Panc1 (cell line): Measurements from ENCODE around the gene KCNQ1OT1. TPM values are rescaled to one million over a fixed set of nuclear protein-coding genes. Genes with fewer than 3 reads are reported as not detected.
A peak's percentile ranks its signal among the peaks of the same experiment; 100 is the strongest.

ENCODE experiments used
- ATAC-seq: fragments of 200-7000 bp; cut with Tn5 transposase; 2 replicates; pipeline ENCODE4 v1.9.1; 2020; ENCODE audit warnings: mild to moderate bottlenecking, moderate library complexity
- BruUV-seq: library from RNA; stranded (reverse); fragments of 400-500 nt; replicated peaks from 2 replicates; lab custom pipeline; 2021; lab: Mats Ljungman, UMichigan
- CTCF ChIA-PET: fragments of 300-600 bp; sonication (Branson Sonifier 250); formaldehyde crosslinking; loops from one replicate; lab custom pipeline; 2022; ENCODE audit warnings: antibody characterized with exemption; lab: Charles Lee
- POLR2A ChIA-PET: fragments of 300-600 bp; sonication (Branson Sonifier 250); formaldehyde crosslinking; loops from one replicate; lab custom pipeline; 2022; ENCODE audit warnings: antibody characterized with exemption; lab: Charles Lee
- DNase-seq: peaks from one replicate; pipeline ENCODE4 v3.0.0-alpha.2; 2010; ENCODE audit warnings: low read depth, low spot score
- H3K27ac ChIP-seq: 2 replicates; pipeline ENCODE4 v1.5.1; 2011; ENCODE audit warnings: mild to moderate bottlenecking, low read length, inconsistent platforms
- H3K27me3 ChIP-seq: fragments of 200-500 bp; sonication (Bioruptor generic); 2 replicates; pipeline ENCODE4 v1.6.0; 2014; ENCODE audit warnings: low read length, inconsistent platforms; ENCODE audit not compliant: control insufficient read depth, insufficient read depth
- H3K36me3 ChIP-seq: fragments of 200-500 bp; sonication (Bioruptor generic); 2 replicates; pipeline ENCODE4 v1.5.1; 2014; ENCODE audit warnings: inconsistent platforms, mild to moderate bottlenecking, low read length, moderate library complexity; ENCODE audit not compliant: control insufficient read depth, insufficient read depth
- H3K4me1 ChIP-seq: 2 replicates; pipeline ENCODE4 v1.5.1; 2011; ENCODE audit warnings: inconsistent platforms, mild to moderate bottlenecking, low read length, moderate library complexity; ENCODE audit not compliant: control insufficient read depth, insufficient read depth
- H3K4me3 ChIP-seq, 2 experiments: 2 replicates each; pipeline ENCODE4 v1.5.1; 2011 to 2012; ENCODE audit warnings: low read depth in 2 of 2, low read length in 2 of 2, mild to moderate bottlenecking in 2 of 2, inconsistent platforms in 1 of 2, moderate library complexity in 1 of 2
- H3K9me3 ChIP-seq: fragments of 200-500 bp; sonication (Bioruptor generic); 2 replicates; pipeline ENCODE4 v1.5.1; 2014; ENCODE audit warnings: low read depth, mild to moderate bottlenecking, inconsistent platforms, low read length, moderate library complexity; ENCODE audit not compliant: control insufficient read depth, insufficient read depth
- POLR2AphosphoS5 ChIP-seq: IDR thresholded peaks from 2 replicates; pipeline ENCODE4 v1.6.1; 2012; ENCODE audit warnings: mild to moderate bottlenecking, low read depth, low read length, moderate library complexity
- SIN3A ChIP-seq: IDR thresholded peaks from 2 replicates; pipeline ENCODE4 v1.6.1; 2012; ENCODE audit warnings: low read depth, mild to moderate bottlenecking, low read length, moderate library complexity, borderline replicate concordance; ENCODE audit not compliant: insufficient read depth
- TCF7L2 ChIP-seq: IDR thresholded peaks from 2 replicates; pipeline ENCODE4 v1.6.1; 2011; ENCODE audit warnings: mild to moderate bottlenecking, low read depth, low read length, inconsistent platforms
- in situ Hi-C: cut with HindIII; loops from 2 replicates; pipeline ENCODE4 v1.10.0; 2016; ENCODE audit warnings: low sequenced_read_pairs, low pct_unique_long_range_greater_than_20kb
- intact Hi-C: fragments of 100-400 bp; cut with micrococcal nuclease; formaldehyde crosslinking; loops from one replicate; pipeline ENCODE4 v1.10.0; 2022; ENCODE audit not compliant: unreplicated experiment
- total RNA-seq: library from RNA; stranded (reverse); gene quantifications from one replicate; pipeline ENCODE4 v1.2.1, GENCODE V29; 2021; ENCODE audit not compliant: unreplicated experiment
- TF ChIP-seq, protein P1 (sequence below), 2 experiments: IDR thresholded peaks; 2 replicates each; pipeline ENCODE4 v1.6.1; 2011 to 2012; ENCODE audit warnings: low read depth in 2 of 2, control low read depth in 1 of 2, low read length in 1 of 2, mild to moderate bottlenecking in 1 of 2, moderate library complexity in 1 of 2; ENCODE audit not compliant: insufficient read depth in 1 of 2
- TF ChIP-seq, protein P2 (sequence below): fragments of 450-650 bp; IDR thresholded peaks from 2 replicates; pipeline ENCODE4 v1.5.1; 2017; ENCODE audit warnings: mild to moderate bottlenecking

KCNQ1OT1 gene
- total RNA-seq, 1 experiment from 2014 or later = 1.3 TPM

DNA sequence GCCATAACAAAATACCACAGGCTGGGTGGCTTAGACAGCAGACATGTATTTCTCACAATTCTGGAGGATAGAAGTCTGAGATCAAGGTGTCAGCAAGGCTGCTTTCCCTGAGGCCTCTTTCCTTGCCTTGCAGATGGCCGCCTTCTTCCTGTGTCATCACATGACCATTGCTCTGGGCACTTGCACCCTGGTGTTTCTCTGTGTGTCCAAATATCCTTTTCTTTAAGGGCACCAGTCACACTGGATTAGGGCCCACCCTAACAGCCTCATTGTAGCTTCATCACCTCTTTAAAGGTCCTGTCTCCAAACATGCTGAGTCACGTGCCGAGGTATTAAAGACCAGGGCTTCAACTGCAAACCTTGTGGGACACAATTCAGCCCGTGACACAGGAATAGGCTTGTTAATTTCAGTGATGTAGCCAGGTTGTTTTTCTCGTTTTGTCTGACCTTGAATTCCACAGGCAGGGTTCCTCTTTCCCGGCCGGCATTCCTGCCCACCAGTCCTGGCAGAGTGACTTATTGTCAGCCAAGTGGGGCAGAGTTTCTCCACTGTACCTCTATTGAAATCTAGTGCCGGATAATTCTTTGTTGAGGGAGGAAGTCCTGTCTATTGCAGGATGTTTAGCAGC, 100.1 kb downstream of the KCNQ1OT1 start:
- in situ Hi-C loops = no loop called here
- TF ChIP-seq, protein P1, sequence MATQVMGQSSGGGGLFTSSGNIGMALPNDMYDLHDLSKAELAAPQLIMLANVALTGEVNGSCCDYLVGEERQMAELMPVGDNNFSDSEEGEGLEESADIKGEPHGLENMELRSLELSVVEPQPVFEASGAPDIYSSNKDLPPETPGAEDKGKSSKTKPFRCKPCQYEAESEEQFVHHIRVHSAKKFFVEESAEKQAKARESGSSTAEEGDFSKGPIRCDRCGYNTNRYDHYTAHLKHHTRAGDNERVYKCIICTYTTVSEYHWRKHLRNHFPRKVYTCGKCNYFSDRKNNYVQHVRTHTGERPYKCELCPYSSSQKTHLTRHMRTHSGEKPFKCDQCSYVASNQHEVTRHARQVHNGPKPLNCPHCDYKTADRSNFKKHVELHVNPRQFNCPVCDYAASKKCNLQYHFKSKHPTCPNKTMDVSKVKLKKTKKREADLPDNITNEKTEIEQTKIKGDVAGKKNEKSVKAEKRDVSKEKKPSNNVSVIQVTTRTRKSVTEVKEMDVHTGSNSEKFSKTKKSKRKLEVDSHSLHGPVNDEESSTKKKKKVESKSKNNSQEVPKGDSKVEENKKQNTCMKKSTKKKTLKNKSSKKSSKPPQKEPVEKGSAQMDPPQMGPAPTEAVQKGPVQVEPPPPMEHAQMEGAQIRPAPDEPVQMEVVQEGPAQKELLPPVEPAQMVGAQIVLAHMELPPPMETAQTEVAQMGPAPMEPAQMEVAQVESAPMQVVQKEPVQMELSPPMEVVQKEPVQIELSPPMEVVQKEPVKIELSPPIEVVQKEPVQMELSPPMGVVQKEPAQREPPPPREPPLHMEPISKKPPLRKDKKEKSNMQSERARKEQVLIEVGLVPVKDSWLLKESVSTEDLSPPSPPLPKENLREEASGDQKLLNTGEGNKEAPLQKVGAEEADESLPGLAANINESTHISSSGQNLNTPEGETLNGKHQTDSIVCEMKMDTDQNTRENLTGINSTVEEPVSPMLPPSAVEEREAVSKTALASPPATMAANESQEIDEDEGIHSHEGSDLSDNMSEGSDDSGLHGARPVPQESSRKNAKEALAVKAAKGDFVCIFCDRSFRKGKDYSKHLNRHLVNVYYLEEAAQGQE (IDR thresholded peaks at IDR 0.05; ENCODE audit: insufficient read depth in 1 of 2, low read depth in 2 of 2, low read length in 1 of 2) = no peak
- TF ChIP-seq SIN3A (no peak), TCF7L2 (no peak), POLR2AphosphoS5 (no peak)
- TF ChIP-seq, protein P2, sequence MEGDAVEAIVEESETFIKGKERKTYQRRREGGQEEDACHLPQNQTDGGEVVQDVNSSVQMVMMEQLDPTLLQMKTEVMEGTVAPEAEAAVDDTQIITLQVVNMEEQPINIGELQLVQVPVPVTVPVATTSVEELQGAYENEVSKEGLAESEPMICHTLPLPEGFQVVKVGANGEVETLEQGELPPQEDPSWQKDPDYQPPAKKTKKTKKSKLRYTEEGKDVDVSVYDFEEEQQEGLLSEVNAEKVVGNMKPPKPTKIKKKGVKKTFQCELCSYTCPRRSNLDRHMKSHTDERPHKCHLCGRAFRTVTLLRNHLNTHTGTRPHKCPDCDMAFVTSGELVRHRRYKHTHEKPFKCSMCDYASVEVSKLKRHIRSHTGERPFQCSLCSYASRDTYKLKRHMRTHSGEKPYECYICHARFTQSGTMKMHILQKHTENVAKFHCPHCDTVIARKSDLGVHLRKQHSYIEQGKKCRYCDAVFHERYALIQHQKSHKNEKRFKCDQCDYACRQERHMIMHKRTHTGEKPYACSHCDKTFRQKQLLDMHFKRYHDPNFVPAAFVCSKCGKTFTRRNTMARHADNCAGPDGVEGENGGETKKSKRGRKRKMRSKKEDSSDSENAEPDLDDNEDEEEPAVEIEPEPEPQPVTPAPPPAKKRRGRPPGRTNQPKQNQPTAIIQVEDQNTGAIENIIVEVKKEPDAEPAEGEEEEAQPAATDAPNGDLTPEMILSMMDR = no peak
- ChIA-PET CTCF (no interaction called here), POLR2A (no interaction called here)
- ATAC-seq = peak; percentile 38; the same call in 1 of the 2 replicates
- no peak overlapping the region for H3K4me3 ChIP-seq
- intact Hi-C loops = no loop called here
- no peak overlapping the region for H3K27ac ChIP-seq
- no peaks in the 10 kb centered on the region for H3K4me1 ChIP-seq
- no peak for DNase-seq
- peaks cover 19% of the 10 kb centered on the region for H3K9me3 ChIP-seq
- BruUV-seq = no TSS peak
- H3K36me3 ChIP-seq = no peaks in the 10 kb centered on the region
- peaks cover 8% of the 10 kb centered on the region; the same call in 1 of the 2 replicates for H3K27me3 ChIP-seq

DNA sequence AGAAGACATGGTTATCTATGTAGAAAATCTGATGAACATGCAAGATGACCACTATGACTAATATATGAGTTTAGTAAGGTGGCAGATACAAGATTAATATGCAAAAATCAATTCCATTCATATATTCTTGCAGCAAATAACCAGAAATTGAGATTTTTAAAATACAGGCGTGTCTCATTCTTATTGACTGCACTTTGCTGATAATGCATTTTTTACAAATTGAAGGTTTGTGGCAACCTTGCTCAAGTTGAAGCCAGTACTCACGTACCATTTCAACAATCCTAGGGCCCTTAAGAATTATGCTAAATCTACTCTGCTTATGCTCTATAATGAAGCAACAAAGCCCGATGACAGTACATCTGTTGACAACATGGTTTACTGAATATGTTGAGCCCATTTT, 104.6 kb downstream of the KCNQ1OT1 start:
- POLR2A ChIA-PET = no interaction called here
- H3K4me1 ChIP-seq = no peaks in the 10 kb centered on the region
- DNase-seq = no peak
- no peaks in the 10 kb centered on the region for H3K36me3 ChIP-seq
- TF ChIP-seq, protein P1 (IDR thresholded peaks at IDR 0.05; ENCODE audit: insufficient read depth in 1 of 2, low read depth in 2 of 2, low read length in 1 of 2) = no peak
- TF ChIP-seq, protein P2 = no peak
- no peak for TF ChIP-seq TCF7L2
- TF ChIP-seq POLR2AphosphoS5 = no peak
- no peak for TF ChIP-seq SIN3A
- intact Hi-C loops (no loop called here), in situ Hi-C loops (no loop called here)
- H3K27me3 ChIP-seq = peaks cover 11% of the 10 kb centered on the region; the same call in 1 of the 2 replicates
- no TSS peak for BruUV-seq
- H3K27ac ChIP-seq = no peak overlapping the region
- ATAC-seq = no peak
- no peak overlapping the region for H3K4me3 ChIP-seq
- CTCF ChIA-PET = no interaction called here
- H3K9me3 ChIP-seq = peaks cover 19% of the 10 kb centered on the region
